Nephron progenitor cell (in vitro differentiated cells): ENCODE measurements around the gene LGR6.

ENCODE experiments used
- DNase-seq: peaks from one replicate; pipeline ENCODE4 v3.0.0; 2021
- H3K27ac Mint-ChIP-seq: 2 replicates; pipeline ENCODE4 v1.8.0; 2021; ENCODE audit warnings: mild to moderate bottlenecking, moderate library complexity, mixed read lengths
- H3K27me3 Mint-ChIP-seq: 2 replicates; pipeline ENCODE4 v1.8.0; 2021; ENCODE audit warnings: mild to moderate bottlenecking, low read depth, mixed read lengths; ENCODE audit not compliant: poor library complexity
- H3K36me3 Mint-ChIP-seq: 2 replicates; pipeline ENCODE4 v1.8.0; 2021; ENCODE audit warnings: low read depth, mixed read lengths
- H3K4me1 Mint-ChIP-seq: 2 replicates; pipeline ENCODE4 v1.8.0; 2021; ENCODE audit warnings: mixed read lengths
- H3K4me3 Mint-ChIP-seq: 2 replicates; pipeline ENCODE4 v1.8.0; 2021; ENCODE audit warnings: mild to moderate bottlenecking, moderate library complexity, mixed read lengths
- H3K9me3 Mint-ChIP-seq: 2 replicates; pipeline ENCODE4 v1.8.0; 2021; ENCODE audit warnings: mild to moderate bottlenecking, moderate library complexity, mixed read lengths
- CTCF ChIP-seq: fragments of 200-600 bp; sonication (generic); IDR thresholded peaks from 2 replicates; pipeline ENCODE4 v1.5.0; 2021; ENCODE audit warnings: antibody characterized with exemption

LGR6 gene

GRCh38 chr1:202170726-202171125, 22.9 kb upstream of the LGR6 start:
- no peak overlapping the region for H3K4me3 Mint-ChIP-seq
- H3K27ac Mint-ChIP-seq = no peak overlapping the region
- no peak for DNase-seq
- peaks cover 29% of the 10 kb centered on the region for H3K4me1 Mint-ChIP-seq
- no peaks in the 10 kb centered on the region for H3K36me3 Mint-ChIP-seq
- no peaks in the 10 kb centered on the region for H3K27me3 Mint-ChIP-seq
- H3K9me3 Mint-ChIP-seq = no peaks in the 10 kb centered on the region
- no peak for TF ChIP-seq CTCF

GRCh38 chr1:202171292-202172014, 22.1 kb upstream of the LGR6 start:
- DNase-seq = no peak
- Mint-ChIP-seq H3K36me3 (no peaks in the 10 kb centered on the region), H3K9me3 (no peaks in the 10 kb centered on the region), H3K27ac (no peak overlapping the region), H3K4me3 (no peak overlapping the region), H3K27me3 (no peaks in the 10 kb centered on the region), H3K4me1 (peaks cover 22% of the 10 kb centered on the region)
- TF ChIP-seq CTCF = no peak

GRCh38 chr1:202172015-202172355, 21.6 kb upstream of the LGR6 start:
- Mint-ChIP-seq H3K27ac (no peak overlapping the region), H3K4me3 (no peak overlapping the region), H3K27me3 (no peaks in the 10 kb centered on the region), H3K9me3 (no peaks in the 10 kb centered on the region), H3K36me3 (no peaks in the 10 kb centered on the region), H3K4me1 (peaks cover 17% of the 10 kb centered on the region)
- no peak for DNase-seq
- no peak for TF ChIP-seq CTCF

GRCh38 chr1:202173993-202174392, 19.6 kb upstream of the LGR6 start:
- no peak for DNase-seq

GRCh38 chr1:202176949-202177927, 16.4 kb upstream of the LGR6 start:
- no peaks in the 10 kb centered on the region for H3K36me3 Mint-ChIP-seq
- no peak overlapping the region for H3K27ac Mint-ChIP-seq
- H3K4me3 Mint-ChIP-seq = no peak overlapping the region
- no peaks in the 10 kb centered on the region for H3K9me3 Mint-ChIP-seq
- peaks cover 13% of the 10 kb centered on the region for H3K4me1 Mint-ChIP-seq
- peaks cover 4% of the 10 kb centered on the region for H3K27me3 Mint-ChIP-seq
- no peak for DNase-seq
- TF ChIP-seq CTCF = no peak

More at GRCh38 chr1:202173993-202174392, 19.6 kb upstream of the LGR6 start:
- H3K27ac Mint-ChIP-seq = no peak overlapping the region
- no peaks in the 10 kb centered on the region for H3K9me3 Mint-ChIP-seq
- H3K27me3 Mint-ChIP-seq = no peaks in the 10 kb centered on the region
- no peak for TF ChIP-seq CTCF
- H3K36me3 Mint-ChIP-seq = no peaks in the 10 kb centered on the region
- no peak overlapping the region for H3K4me3 Mint-ChIP-seq
- H3K4me1 Mint-ChIP-seq = no peaks in the 10 kb centered on the region
